ENCODE results near the gene ITPKB. TPM values are rescaled to one million over a fixed set of nuclear protein-coding genes. Genes with fewer than 3 reads are reported as not detected.
A peak's percentile ranks its signal among the peaks of the same experiment; 100 is the strongest.

ITPKB gene
- total RNA-seq, 1 experiment from 2014 or later, result 2.3 TPM

- no peak for DNase-seq (ENCODE audit: low read depth)
Observed at GRCh38 chr1:226686440-226687425, 52.3 kb downstream of the ITPKB start.

- DNase-seq (ENCODE audit: low read depth), result no peak
Observed at GRCh38 chr1:226685196-226685820, 53.8 kb downstream of the ITPKB start.

GRCh38 chr1:226684026-226684425 is 55.1 kb downstream of the ITPKB start:
- DNase-seq (ENCODE audit: low read depth), result no peak

- DNase-seq (ENCODE audit: low read depth), result no peak
Observed at GRCh38 chr1:226682871-226683814, 55.9 kb downstream of the ITPKB start.

GRCh38 chr1:226681652-226682493 is 57.2 kb downstream of the ITPKB start:
- no peak for DNase-seq (ENCODE audit: low read depth)

DNA sequence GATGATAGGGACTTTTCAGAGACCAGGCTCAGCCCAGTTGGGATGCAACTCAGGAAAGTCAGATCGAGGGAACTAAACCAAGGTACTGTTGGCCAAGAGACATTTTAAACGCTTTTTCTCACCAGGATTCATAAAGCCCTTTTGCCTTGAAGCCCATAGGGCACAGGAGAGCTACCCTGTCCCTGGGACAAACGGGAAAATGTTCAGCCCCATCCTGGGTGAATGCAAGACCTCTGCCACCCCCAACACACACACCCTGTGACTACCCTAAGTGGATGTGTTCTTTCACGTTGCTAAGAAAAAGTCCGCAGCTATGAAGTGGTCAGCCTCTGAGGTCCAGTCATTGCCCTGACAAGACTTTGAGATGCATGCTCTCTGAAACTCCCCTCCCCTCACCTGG is 58.4 kb downstream of the ITPKB start:
- DNase-seq (ENCODE audit: low read depth), result no peak

GRCh38 chr1:226679853-226680516 is 59.1 kb downstream of the ITPKB start:
- no peak for DNase-seq (ENCODE audit: low read depth)

GRCh38 chr1:226679262-226679661 is 59.8 kb downstream of the ITPKB start:
- no peak for DNase-seq (ENCODE audit: low read depth)

GRCh38 chr1:226678701-226679100 is 60.4 kb downstream of the ITPKB start:
- DNase-seq (ENCODE audit: low read depth), result no peak

DNA sequence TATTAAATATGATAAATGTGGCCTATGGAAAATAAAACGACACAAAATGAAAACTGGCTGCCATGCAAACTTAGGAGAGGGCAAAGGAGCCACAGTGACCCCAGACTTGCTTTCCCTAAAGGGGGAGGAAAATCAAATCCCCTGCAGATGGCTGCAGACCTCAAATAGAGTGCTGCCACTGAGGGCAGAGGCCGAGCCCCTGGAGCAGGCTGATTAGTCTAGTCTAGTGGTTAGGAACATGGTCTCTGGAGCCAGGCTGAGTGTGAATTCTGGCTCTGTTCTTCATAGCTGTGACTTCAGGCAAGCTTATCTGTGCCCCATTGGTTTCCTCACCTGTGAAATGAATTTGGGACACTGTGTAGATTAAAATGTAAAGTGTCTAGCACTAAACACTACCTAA is 60.8 kb downstream of the ITPKB start:
- no peak for DNase-seq (ENCODE audit: low read depth)

DNA sequence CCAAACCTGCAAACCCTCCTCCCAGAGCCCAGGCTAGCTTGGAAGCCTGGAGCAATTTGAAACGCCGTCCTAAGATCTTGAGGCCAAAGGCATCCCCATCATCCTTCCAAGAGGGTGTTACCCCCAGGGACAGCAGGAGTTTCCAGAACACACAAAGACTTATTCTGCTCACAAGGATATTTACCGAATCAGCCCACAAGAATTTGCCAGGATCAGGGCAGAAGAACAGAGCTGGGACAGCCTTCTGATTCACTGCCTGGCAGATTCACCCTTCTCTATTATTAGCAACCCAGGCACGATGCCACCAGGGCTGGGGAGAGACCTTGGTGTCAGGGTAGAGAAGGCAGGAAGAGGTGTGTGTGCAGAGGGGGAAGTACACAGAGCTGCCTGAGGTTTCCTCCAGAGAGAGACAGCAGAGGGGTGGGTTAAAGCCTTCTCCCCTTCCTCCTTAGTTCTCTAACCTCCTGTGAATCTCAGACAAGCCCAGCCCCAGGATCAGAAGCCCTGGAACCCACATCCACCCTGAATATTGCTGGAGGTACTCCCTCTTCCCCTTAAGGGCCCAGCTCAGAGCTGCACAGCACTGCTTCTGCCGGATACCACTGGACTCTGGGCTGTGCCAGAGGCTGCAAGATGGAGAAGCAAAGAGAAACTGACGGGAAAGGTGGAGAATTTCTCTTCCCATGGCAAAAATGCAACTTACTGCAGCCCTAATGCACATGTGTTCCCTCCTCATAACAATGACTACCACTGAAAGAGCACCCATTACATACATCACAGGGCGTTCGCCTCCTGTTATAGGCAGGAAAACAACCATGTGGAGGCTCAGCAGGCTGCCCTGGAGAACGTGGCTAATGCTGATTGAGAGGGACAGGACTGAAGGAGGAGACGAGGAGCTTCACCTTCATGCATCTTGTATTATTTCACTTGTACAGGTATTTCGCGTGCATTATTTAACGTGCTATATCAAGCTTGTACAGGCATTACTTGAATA is 61.8 kb downstream of the ITPKB start:
- peak; percentile 66 for DNase-seq (ENCODE audit: low read depth)

DNA sequence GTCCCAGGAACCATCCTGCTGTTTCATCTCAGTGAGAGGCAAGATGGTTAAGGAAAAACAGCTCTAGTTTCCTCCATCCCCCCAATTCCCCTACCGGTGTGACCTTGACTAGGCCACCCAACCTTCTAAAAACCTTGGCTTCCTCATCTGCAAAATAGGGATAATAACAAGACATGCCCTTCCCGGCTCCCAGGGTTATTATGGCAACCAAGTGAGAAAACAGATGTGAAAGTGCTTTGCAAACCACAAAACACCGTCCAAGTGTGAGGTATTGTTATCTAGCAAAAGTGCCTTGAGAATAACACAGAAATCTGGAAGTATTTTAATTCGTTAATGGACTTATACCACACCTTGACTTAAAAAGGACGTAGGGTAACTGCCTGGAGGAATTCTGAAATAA is 62.7 kb downstream of the ITPKB start:
- no peak for DNase-seq (ENCODE audit: low read depth)

GRCh38 chr1:226675715-226676357 is 63.2 kb downstream of the ITPKB start:
- DNase-seq (ENCODE audit: low read depth), result no peak

DNA sequence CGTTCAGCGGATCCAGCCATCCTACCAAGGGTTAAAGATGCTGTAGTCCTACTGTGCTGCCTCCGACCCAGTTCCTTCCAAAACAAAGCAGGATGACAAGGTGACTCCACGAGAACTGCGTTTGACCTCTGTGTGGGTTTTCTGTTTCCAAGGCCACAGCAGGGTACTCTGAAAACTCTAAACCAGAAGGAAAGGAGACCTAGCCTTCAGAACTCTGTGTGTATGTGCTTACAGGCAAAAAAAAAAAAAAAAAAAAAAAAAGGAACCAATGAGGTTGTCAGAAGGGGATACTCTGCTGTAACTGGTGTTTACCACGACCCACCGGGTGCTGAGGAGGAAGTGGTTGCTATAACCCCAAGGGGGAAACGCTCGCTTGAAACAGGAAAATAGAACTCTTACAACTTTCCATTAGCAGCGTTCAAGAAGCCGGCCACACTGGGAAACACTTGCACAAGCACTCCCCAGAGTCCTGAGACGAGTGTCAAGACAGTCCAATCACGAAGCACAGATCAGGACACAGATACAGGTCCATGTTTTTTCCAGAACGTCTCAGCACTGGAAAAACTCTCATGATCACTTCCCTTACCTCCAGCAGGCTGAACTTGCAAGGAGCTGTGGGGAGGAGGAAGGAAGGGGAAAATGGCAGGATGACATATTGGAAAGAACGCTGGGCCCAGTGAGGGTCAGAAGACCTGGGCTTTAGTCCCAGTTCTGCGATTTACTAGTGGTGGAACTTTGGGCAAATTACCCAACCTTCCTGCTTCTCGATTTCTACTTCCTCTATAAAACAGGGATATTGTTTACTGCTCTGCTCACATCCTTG is 64.0 kb downstream of the ITPKB start:
- DNase-seq (ENCODE audit: low read depth), result no peak

DNA sequence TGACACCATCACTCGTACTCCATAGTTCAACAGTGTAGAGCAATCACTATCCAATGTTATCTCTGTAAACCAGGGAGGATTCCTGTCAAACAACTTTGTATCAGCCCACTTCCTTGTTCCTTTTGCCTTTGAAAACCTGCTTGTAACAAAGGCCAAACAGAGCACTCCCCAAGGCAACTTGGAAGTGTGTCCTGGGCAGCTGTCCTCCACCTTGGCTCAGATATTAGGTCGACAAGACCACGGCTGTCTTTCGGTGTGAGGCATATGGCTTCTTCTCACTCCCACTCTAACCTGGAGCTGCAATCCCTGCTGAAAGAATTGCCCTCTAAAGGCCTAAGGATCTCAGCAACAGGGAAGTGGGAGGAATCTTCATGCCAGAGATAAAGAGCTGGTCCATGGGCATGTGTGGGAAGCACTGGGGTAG is 66.7 kb downstream of the ITPKB start:
- DNase-seq (ENCODE audit: low read depth), result no peak

- DNase-seq (ENCODE audit: low read depth), result no peak
Observed at GRCh38 chr1:226671277-226671676, 67.8 kb downstream of the ITPKB start.

DNA sequence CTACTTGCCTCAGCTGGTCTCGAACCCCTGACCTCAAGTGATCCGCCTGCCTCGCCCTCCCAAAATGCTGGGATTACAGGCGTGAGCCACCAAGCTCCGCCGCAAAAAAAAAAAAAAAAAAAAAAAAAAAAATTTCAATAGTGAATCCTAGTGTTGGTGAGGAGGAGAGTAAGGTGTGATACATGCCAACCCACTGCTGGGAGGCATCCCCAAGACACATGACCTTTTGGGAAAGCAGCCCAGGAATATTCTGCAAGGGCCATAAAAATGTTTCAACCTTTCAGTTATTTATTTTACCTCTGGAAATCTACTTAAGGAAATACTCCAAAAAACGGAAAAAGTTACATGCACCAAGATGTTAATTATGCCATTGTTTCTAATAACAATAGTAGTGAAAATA is 69.0 kb downstream of the ITPKB start:
- DNase-seq (ENCODE audit: low read depth), result no peak

GRCh38 chr1:226668173-226668560 is 70.9 kb downstream of the ITPKB start:
- DNase-seq (ENCODE audit: low read depth), result no peak
